Gastrocnemius medialis (tissue), 4 donors: Measurements from ENCODE around the gene KRTAP13-2. TPM values are rescaled to one million over a fixed set of nuclear protein-coding genes. Genes with fewer than 3 reads are reported as not detected.
A peak's percentile ranks its signal among the peaks of the same experiment; 100 is the strongest.

Experiments
- ATAC-seq, 2 donors: fragments of 150-250 bp; one replicate each; pipeline ENCODE4 v1.9.1; 2016
- DNase-seq, 2 donors: peaks; one replicate each; pipeline ENCODE4 v3.0.0-alpha.2; 2019
- H3K27ac ChIP-seq, 4 donors: fragments of 200-600 bp; sonication (generic); 1 replicate in 1 of 4; 2 replicates in 3 of 4; pipeline ENCODE4 v1.5.1; 2016 to 2018; ENCODE audit warnings: mild to moderate bottlenecking in 2 of 4, moderate library complexity in 1 of 4
- H3K27me3 ChIP-seq, 3 donors: fragments of 200-600 bp; sonication (generic) in 2 of 3; 1 replicate in 1 of 3; 2 replicates in 2 of 3; pipeline versions ENCODE4 v1.5.1 to v1.6.0; 2016 to 2019; ENCODE audit warnings: mild to moderate bottlenecking in 1 of 3, moderate library complexity in 1 of 3
- H3K36me3 ChIP-seq, 2 donors: fragments of 200-600 bp; sonication (generic) in 1 of 2; one replicate each; pipeline ENCODE4 v1.5.1; 2017 to 2018
- H3K4me1 ChIP-seq, 2 donors: fragments of 200-600 bp; sonication (generic) in 1 of 2; one replicate each; pipeline ENCODE4 v1.5.1; 2016 to 2017; ENCODE audit warnings: mild to moderate bottlenecking in 2 of 2
- H3K4me3 ChIP-seq, 4 donors: fragments of 200-600 bp; sonication (generic) in 3 of 4; 1 replicate in 1 of 4; 2 replicates in 3 of 4; pipeline ENCODE4 v1.5.1; 2016 to 2019; ENCODE audit warnings: mild to moderate bottlenecking in 2 of 4
- H3K9me3 ChIP-seq, 3 donors: fragments of 200-600 bp; sonication (generic) in 2 of 3; 1 replicate in 1 of 3; 2 replicates in 2 of 3; pipeline ENCODE4 v1.5.1; 2016 to 2019
- POLR2A ChIP-seq, 2 donors: fragments of 450-650 bp; IDR thresholded peaks; one replicate each; pipeline ENCODE4 v1.6.1; 2017; ENCODE audit warnings: antibody characterized with exemption in 2 of 2, mild to moderate bottlenecking in 2 of 2, moderate library complexity in 2 of 2
- in situ Hi-C, 4 donors: fragments of 200-750 bp; cut with MboI; loops; one replicate each; pipeline versions ENCODE4 v1.15.0 to v1.8.0; 2017; ENCODE audit warnings: low sequenced_read_pairs in 4 of 4
- intact Hi-C: fragments of 100-400 bp; cut with DNase I; formaldehyde crosslinking; loops from one replicate; pipeline ENCODE4 v1.15.1; 2023; ENCODE audit warnings: low total_unique reads
- total RNA-seq, 4 donors: library from RNA; depleted of rRNA; stranded (reverse); fragments of >200 nt; gene quantifications; one replicate each; pipeline versions ENCODE4 v1.1.0 to v1.2.3, GENCODE V29; 2016
- TF ChIP-seq, protein P1 (sequence below), 5 experiments: fragments of 450-650 bp in 3 of 5; fragments of 200-600 bp in 2 of 5; sonication (generic) in 2 of 5; IDR thresholded peaks in 4 of 5; conservative IDR thresholded peaks in 1 of 5; 1 replicate in 4 of 5; 2 replicates in 1 of 5; pipeline ENCODE4 v1.5.1; 2016 to 2019; ENCODE audit warnings: antibody characterized with exemption in 5 of 5, mild to moderate bottlenecking in 3 of 5, moderate library complexity in 3 of 5

KRTAP13-2 gene
- total RNA-seq, 4 donors from 2014 or later, result not detected

DNA sequence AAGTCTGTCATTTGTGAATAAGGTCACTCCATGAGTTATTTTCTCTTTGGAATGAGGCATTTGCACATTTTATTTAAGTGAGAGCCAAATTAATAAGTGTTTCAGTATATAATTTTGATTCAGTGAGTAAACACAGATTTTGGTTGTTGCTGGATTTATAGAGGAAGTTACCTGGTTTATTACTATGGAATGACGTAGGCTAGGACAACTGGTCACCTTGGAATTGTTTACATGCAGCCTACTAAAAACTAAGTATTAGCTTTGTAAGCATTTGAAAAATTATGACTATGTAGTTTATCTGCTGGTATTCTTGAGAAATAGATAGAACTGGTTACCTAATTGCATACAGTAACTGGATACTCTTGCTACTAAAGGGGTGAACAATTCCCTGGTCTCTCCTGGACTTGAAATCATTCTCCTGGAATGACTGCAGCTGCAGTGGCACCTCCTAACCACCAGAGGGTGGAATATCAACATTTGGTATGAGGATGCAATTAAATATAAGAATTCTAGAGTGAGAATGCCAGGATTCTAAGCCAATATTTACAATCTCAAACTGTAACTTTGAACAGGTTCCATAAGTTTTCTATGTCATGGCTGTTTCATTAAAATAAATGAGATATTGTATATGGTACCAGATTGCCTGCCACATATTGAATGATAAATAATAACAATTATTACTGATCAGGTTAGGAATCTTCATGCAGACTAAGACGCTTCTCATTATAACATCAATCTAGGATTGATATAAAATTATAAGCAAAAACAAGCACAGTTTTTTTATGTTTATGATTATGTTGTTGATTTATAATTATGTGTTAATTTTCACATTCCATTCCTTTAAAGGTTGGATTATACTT is 31.1 kb downstream of the KRTAP13-2 start:
- Histone ChIP-seq H3K9me3 (no peaks in the 10 kb centered on the region), H3K4me3 (no peak overlapping the region), H3K27me3 (no peaks in the 10 kb centered on the region), H3K36me3 (no peaks in the 10 kb centered on the region), H3K27ac (no peak overlapping the region), H3K4me1 (no peaks in the 10 kb centered on the region)
- in situ Hi-C loops (loop anchor here in 2 of 4 donors (25.0 kb wide), 1 partner anchor 746 kb away; no protein-coding TSS in a partner anchor), intact Hi-C loops (loop anchor here (10.0 kb wide), 1 partner anchor 394 kb away; no protein-coding TSS in a partner anchor)
- TF ChIP-seq, protein P1, sequence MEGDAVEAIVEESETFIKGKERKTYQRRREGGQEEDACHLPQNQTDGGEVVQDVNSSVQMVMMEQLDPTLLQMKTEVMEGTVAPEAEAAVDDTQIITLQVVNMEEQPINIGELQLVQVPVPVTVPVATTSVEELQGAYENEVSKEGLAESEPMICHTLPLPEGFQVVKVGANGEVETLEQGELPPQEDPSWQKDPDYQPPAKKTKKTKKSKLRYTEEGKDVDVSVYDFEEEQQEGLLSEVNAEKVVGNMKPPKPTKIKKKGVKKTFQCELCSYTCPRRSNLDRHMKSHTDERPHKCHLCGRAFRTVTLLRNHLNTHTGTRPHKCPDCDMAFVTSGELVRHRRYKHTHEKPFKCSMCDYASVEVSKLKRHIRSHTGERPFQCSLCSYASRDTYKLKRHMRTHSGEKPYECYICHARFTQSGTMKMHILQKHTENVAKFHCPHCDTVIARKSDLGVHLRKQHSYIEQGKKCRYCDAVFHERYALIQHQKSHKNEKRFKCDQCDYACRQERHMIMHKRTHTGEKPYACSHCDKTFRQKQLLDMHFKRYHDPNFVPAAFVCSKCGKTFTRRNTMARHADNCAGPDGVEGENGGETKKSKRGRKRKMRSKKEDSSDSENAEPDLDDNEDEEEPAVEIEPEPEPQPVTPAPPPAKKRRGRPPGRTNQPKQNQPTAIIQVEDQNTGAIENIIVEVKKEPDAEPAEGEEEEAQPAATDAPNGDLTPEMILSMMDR (IDR thresholded peaks at IDR 0.05 in 4 of 5, conservative IDR thresholded peaks at IDR 0.05 in 1 of 5), result peak in 4 of 5 experiments; percentile 33 to 50 (median 38)
- no peak for TF ChIP-seq POLR2A (IDR thresholded peaks at IDR 0.05)
- ATAC-seq (no peak), DNase-seq (no peak)

GRCh38 chr21:30338717-30339116 is 33.4 kb downstream of the KRTAP13-2 start:
- Histone ChIP-seq H3K36me3 (no peaks in the 10 kb centered on the region), H3K4me3 (no peak overlapping the region), H3K27ac (no peak overlapping the region), H3K9me3 (no peaks in the 10 kb centered on the region), H3K27me3 (no peaks in the 10 kb centered on the region), H3K4me1 (no peaks in the 10 kb centered on the region)
- DNase-seq, result no peak
- TF ChIP-seq, protein P1 (IDR thresholded peaks at IDR 0.05 in 4 of 5, conservative IDR thresholded peaks at IDR 0.05 in 1 of 5), result no peak
- TF ChIP-seq POLR2A (IDR thresholded peaks at IDR 0.05), result no peak
- no peak for ATAC-seq
- intact Hi-C loops (no loop called here), in situ Hi-C loops (loop anchor here in 2 of 4 donors (25.0 kb wide), 1 partner anchor 749 kb away; no protein-coding TSS in a partner anchor)

GRCh38 chr21:30337772-30338171 is 34.3 kb downstream of the KRTAP13-2 start:
- ATAC-seq (no peak), DNase-seq (no peak)
- intact Hi-C loops, result no loop called here
- Histone ChIP-seq H3K4me1 (no peaks in the 10 kb centered on the region), H3K27me3 (no peaks in the 10 kb centered on the region), H3K27ac (no peak overlapping the region), H3K9me3 (no peaks in the 10 kb centered on the region), H3K4me3 (no peak overlapping the region), H3K36me3 (no peaks in the 10 kb centered on the region)
- in situ Hi-C loops, result loop anchor here in 2 of 4 donors (25.0 kb wide), 1 partner anchor 750 kb away; no protein-coding TSS in a partner anchor
- TF ChIP-seq POLR2A (IDR thresholded peaks at IDR 0.05), result no peak
- TF ChIP-seq, protein P1 (IDR thresholded peaks at IDR 0.05 in 4 of 5, conservative IDR thresholded peaks at IDR 0.05 in 1 of 5), result no peak

DNA sequence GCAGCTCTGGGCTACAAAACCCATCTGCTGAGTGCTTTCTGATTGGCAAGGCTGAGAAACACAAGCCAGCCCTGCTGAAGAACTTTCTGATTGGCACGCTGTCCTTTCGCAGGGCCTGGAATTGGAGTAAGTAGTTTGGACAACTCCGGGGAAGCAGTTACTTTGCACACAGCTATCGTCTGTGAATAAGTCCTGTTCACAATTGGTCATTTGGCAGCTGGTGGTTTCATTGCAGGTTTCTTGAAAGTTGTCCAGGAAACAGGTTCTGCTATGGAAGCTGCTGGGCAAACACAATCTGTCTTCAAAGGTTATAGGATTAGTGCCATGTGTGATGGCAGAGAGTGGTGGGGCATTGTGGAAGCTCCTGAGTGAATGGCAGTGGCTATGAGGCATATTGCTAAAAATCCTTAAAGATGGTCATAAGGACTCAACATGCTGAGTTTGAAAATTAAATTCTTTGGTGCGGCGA is 34.8 kb downstream of the KRTAP13-2 start, which contains the start of gene KRTAP27-1:
KRTAP27-1 (minus strand) TSS at position 419 of the 469 bp plus-strand sequence; CDS start at position 393, 26 bp downstream.
- H3K4me3 ChIP-seq, result no peak within 1 kb of the TSS
- no peak within 1 kb of the TSS for H3K27ac ChIP-seq
- H3K27me3 ChIP-seq, result no peaks in the 10 kb centered on the region
- TF ChIP-seq POLR2A (IDR thresholded peaks at IDR 0.05), result no peak
- TF ChIP-seq, protein P1 (IDR thresholded peaks at IDR 0.05 in 4 of 5, conservative IDR thresholded peaks at IDR 0.05 in 1 of 5), result no peak
- intact Hi-C loops (no loop called here), in situ Hi-C loops (loop anchor here in 2 of 4 donors (25.0 kb wide), 1 partner anchor 750 kb away; no protein-coding TSS in a partner anchor)
- ATAC-seq, result no peak
- H3K9me3 ChIP-seq, result no peaks in the 10 kb centered on the region
- no peak for DNase-seq
- H3K4me1 ChIP-seq, result no peaks in the 10 kb centered on the region
- no peaks in the 10 kb centered on the region for H3K36me3 ChIP-seq
